GM10248 (cell line): ENCODE data around the gene MED13L.

Experiments
- CTCF ChIA-PET: fragments of 300-600 bp; sonication (Branson Sonifier 250); formaldehyde crosslinking; extraction: SDS; loops from one replicate; lab custom pipeline; 2021; ENCODE audit warnings: antibody characterized with exemption; lab: Yijun Ruan, JAX
- POLR2A ChIA-PET: fragments of 350-650 bp; sonication (Branson Sonifier 250); formaldehyde crosslinking; extraction: SDS; loops from one replicate; lab custom pipeline; 2020; ENCODE audit warnings: antibody characterized with exemption; lab: Yijun Ruan, JAX
- DNase-seq: peaks from one replicate; pipeline ENCODE4 v3.0.0; 2012; ENCODE audit errors: extremely low spot score
- CTCF ChIP-seq: IDR thresholded peaks from 2 replicates; pipeline ENCODE4 v1.5.1; 2012; ENCODE audit warnings: mild to moderate bottlenecking, low read depth; ENCODE audit errors: extremely low read depth, missing control alignments, control extremely low read depth

Gene MED13L

GRCh38 chr12:115988625-115989563, 288.6 kb downstream of the MED13L start:
- no peak for DNase-seq
- TF ChIP-seq CTCF: no peak
- CTCF ChIA-PET: interaction anchor here (1.0 to 3.1 kb wide), 7 partner anchors 9 to 27 kb away, joined by 3 to 23 read pairs (median 4); no protein-coding TSS in a partner anchor
- POLR2A ChIA-PET: no interaction called here

GRCh38 chr12:115988212-115988611, 289.3 kb downstream of the MED13L start:
- DNase-seq: no peak
- ChIA-PET CTCF (interaction anchor here (1.0 to 3.1 kb wide), 5 partner anchors 10 to 65 kb away, joined by 3 to 23 read pairs (median 3); no protein-coding TSS in a partner anchor), POLR2A (no interaction called here)
- TF ChIP-seq CTCF: no peak

GRCh38 chr12:115984616-115985015, 292.9 kb downstream of the MED13L start:
- ChIA-PET CTCF (no interaction called here), POLR2A (no interaction called here)
- TF ChIP-seq CTCF: no peak
- no peak for DNase-seq

- TF ChIP-seq CTCF: peak; percentile 21
- ChIA-PET POLR2A (no interaction called here), CTCF (interaction anchor here (0.6 to 3.4 kb wide), 8 partner anchors 11 to 704 kb away, joined by 3 to 8 read pairs (median 4); no protein-coding TSS in a partner anchor)
Measured at GRCh38 chr12:115983226-115983798, 294.2 kb downstream of the MED13L start.

GRCh38 chr12:115980339-115980738, 297.2 kb downstream of the MED13L start:
- ChIA-PET POLR2A (no interaction called here), CTCF (interaction anchor here (0.9 to 1.8 kb wide), 4 partner anchors 9 to 730 kb away, joined by 3 to 7 read pairs (median 4); no protein-coding TSS in a partner anchor)
- no peak for DNase-seq
- no peak for TF ChIP-seq CTCF

More at GRCh38 chr12:115983226-115983798, 294.2 kb downstream of the MED13L start:
- DNase-seq: no peak

GRCh38 chr12:115979851-115980250, 297.6 kb downstream of the MED13L start:
- ChIA-PET CTCF (interaction anchor here (0.9 to 1.8 kb wide), 3 partner anchors 10 to 730 kb away, joined by 3 to 7 read pairs (median 3); no protein-coding TSS in a partner anchor), POLR2A (no interaction called here)
- DNase-seq: no peak
- TF ChIP-seq CTCF: no peak
